AG04450 (cell line): Measurements from ENCODE around the gene SNX30. TPM values are rescaled to one million over a fixed set of nuclear protein-coding genes. Genes with fewer than 3 reads are reported as not detected.

Experiments used
- CTCF ChIA-PET: fragments of 300-600, 350-600 bp; formaldehyde crosslinking; extraction: SDS; loops from one replicate; lab custom pipeline; 2022; ENCODE audit warnings: antibody characterized with exemption, inconsistent platforms; lab: Charles Lee
- POLR2A ChIA-PET: fragments of 350-600 bp; formaldehyde crosslinking; extraction: SDS; loops from one replicate; lab custom pipeline; 2021; ENCODE audit warnings: antibody characterized with exemption, inconsistent platforms; lab: Yijun Ruan, JAX
- DNase-seq: peaks from one replicate; pipeline ENCODE4 v3.0.0-alpha.2; 2011; ENCODE audit warnings: low read depth, low spot score
- H3K27ac ChIP-seq: one replicate; pipeline ENCODE4 v1.5.1; 2012; ENCODE audit warnings: low read depth, low read length, control low read depth
- H3K27me3 ChIP-seq: one replicate; pipeline ENCODE4 v1.6.0; 2012; ENCODE audit warnings: low read length; ENCODE audit not compliant: control insufficient read depth, insufficient read depth
- H3K4me3 ChIP-seq: 2 replicates; pipeline ENCODE4 v1.5.1; 2011; ENCODE audit warnings: mild to moderate bottlenecking, low read depth, low read length, control low read depth
- H3K9me3 ChIP-seq: 2 replicates; pipeline ENCODE4 v1.5.1; 2012; ENCODE audit warnings: low read length; ENCODE audit not compliant: control insufficient read depth, insufficient read depth
- polyA plus RNA-seq: library from polyadenylated mRNA; depleted of rRNA; stranded (reverse); fragments of >200 nt; gene quantifications from 2 replicates; pipeline ENCODE4 v1.2.3, GENCODE V29; 2011
- TF ChIP-seq, protein P1 (sequence below): IDR thresholded peaks from 2 replicates; pipeline ENCODE4 v1.5.1; 2011; ENCODE audit warnings: low read depth, low read length, control low read depth, inconsistent platforms

The SNX30 gene
- polyA plus RNA-seq, 1 experiment, result 11.5 TPM

DNA sequence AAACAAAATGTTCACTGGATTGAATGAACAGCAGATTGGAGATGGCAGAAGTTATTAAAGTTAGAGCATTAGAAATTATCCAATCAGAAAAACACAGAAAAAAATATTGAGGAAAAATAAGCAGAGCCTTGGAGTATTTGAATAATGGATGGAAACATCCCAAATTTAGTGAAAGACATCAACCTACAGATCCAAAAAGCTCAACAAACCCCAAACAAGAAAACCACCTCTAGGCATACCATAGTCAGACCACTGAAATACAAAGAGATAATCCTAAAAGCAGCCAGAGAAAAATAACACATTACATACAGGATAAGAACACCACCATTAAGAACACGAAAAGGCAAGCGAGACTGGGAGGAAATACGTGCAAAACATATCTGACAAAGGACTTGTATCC is 37.9 kb upstream of the SNX30 start:
- ChIA-PET CTCF (interaction anchor here (0.6 to 2.3 kb wide), 4 partner anchors 269 to 627 kb away, joined by 3 to 8 read pairs (median 5); no protein-coding TSS in a partner anchor), POLR2A (no interaction called here)
- Histone ChIP-seq H3K9me3 (no peaks in the 10 kb centered on the region; the same call in 1 of the 2 replicates), H3K27me3 (no peaks in the 10 kb centered on the region), H3K27ac (no peak overlapping the region), H3K4me3 (no peak overlapping the region)
- TF ChIP-seq, protein P1, sequence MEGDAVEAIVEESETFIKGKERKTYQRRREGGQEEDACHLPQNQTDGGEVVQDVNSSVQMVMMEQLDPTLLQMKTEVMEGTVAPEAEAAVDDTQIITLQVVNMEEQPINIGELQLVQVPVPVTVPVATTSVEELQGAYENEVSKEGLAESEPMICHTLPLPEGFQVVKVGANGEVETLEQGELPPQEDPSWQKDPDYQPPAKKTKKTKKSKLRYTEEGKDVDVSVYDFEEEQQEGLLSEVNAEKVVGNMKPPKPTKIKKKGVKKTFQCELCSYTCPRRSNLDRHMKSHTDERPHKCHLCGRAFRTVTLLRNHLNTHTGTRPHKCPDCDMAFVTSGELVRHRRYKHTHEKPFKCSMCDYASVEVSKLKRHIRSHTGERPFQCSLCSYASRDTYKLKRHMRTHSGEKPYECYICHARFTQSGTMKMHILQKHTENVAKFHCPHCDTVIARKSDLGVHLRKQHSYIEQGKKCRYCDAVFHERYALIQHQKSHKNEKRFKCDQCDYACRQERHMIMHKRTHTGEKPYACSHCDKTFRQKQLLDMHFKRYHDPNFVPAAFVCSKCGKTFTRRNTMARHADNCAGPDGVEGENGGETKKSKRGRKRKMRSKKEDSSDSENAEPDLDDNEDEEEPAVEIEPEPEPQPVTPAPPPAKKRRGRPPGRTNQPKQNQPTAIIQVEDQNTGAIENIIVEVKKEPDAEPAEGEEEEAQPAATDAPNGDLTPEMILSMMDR, result no peak
- no peak for DNase-seq

DNA sequence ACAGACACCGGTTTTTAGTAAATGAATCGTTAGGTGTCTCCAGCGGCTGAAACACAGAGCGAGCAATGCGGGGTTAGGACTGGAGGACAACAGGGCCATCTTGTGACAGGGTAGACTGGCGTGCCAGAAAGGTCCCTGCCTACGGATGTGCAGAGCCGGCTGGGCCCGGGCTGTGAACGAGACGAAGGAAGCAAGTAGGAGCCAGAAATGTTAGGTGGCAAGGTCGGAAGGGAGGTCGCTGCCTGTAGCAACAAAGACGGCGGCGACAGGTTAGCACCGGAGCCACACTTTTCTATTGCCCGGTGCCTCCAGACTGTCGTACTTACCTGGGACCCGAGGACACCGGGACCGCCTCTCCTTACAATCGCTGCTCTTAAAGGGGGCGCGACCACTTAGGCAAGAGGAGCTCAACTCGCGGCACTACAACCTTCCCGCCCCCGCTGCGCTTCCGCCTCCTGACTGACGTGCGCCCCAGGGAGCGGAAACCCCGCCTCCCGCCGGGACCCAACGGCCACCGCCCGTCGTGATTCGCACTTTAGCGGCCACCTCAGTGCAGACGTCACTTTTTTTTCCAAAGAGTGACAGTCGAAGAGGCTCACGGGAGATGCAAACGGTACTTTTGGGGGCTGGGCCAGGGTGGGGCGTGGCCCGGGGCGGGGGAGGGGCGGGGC is 32.8 kb upstream of the SNX30 start, which contains the start of gene INIP:
TSS of gene INIP (minus strand) at position 457 of the 671 bp plus-strand sequence. CDS start 1,632 bp downstream, outside the sequence.
- ChIA-PET CTCF (interaction anchor here (0.6 to 2.3 kb wide), 8 partner anchors 12 to 1758 kb away, joined by 3 to 8 read pairs (median 4); partner anchors contain the start of genes HSDL2 and PTBP3), POLR2A (interaction anchor here (0.6 to 1.8 kb wide), 6 partner anchors 33 to 338 kb away, joined by 3 to 8 read pairs (median 4); partner anchors contain the start of genes KIAA1958 and SNX30)
- TF ChIP-seq, protein P1, result no peak
- Histone ChIP-seq H3K9me3 (no peaks in the 10 kb centered on the region; the same call in 1 of the 2 replicates), H3K27ac (peak within 1 kb of the TSS; percentile 47), H3K4me3 (peak within 1 kb of the TSS; percentile 95), H3K27me3 (no peaks in the 10 kb centered on the region)
- DNase-seq, result peak; percentile 84

DNA sequence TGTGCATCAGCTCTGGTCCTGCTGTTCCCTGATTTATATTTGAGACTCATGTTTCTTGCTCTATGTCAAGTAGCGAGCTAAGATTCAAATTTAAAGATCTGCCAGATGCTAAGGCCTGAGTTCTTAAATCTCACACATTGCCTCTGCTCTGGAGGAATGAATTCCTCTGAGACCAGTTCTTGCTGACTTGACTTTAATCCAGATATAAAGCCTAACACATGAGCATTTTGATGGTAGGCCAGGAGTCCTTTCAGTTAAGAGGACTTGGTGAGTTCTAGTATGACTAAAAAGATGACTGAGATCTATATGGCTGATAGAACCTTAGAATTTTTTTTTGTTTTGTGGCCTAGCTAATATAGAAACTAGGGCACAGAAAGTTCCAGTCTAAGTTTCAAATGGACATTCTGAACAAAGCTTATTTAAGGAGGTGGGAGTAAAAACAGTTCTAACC is 31.3 kb upstream of the SNX30 start:
- Histone ChIP-seq H3K9me3 (no peaks in the 10 kb centered on the region; the same call in 1 of the 2 replicates), H3K4me3 (no peak overlapping the region), H3K27me3 (no peaks in the 10 kb centered on the region), H3K27ac (no peak overlapping the region)
- ChIA-PET CTCF (interaction anchor here (2.3 kb wide), 2 partner anchors 74 to 183 kb away, joined by 7 to 8 read pairs; no protein-coding TSS in a partner anchor), POLR2A (interaction anchor here (0.7 kb wide), 1 partner anchor 32 kb away, joined by 3 read pairs; no protein-coding TSS in a partner anchor)
- no peak for DNase-seq
- TF ChIP-seq, protein P1, result no peak

DNA sequence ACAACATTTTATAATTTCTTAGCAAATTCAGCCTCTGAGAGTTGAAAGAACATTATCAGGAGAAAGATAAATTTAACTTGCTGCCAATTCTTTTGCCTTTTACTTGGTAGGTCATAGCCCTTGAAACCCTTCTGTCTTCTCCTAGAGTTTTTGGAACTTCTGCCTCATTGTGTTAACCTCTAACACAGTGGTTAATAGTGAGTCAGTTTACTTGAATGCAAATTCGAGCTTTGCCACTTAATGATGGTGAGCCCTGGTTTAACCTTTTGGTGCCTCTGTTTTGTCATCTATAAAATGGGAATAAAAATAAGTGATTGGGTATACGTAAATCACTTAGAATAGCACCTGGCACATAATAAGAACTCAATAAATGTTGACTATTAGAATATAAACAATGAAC is 30.9 kb upstream of the SNX30 start:
- POLR2A ChIA-PET, result interaction anchor here (0.7 kb wide), 1 partner anchor 31 kb away, joined by 3 read pairs; no protein-coding TSS in a partner anchor
- H3K27ac ChIP-seq, result no peak overlapping the region
- DNase-seq, result no peak

More for the DNA sequence above, 30.9 kb upstream of the SNX30 start:
- Histone ChIP-seq H3K4me3 (no peak overlapping the region), H3K9me3 (no peaks in the 10 kb centered on the region; the same call in 1 of the 2 replicates), H3K27me3 (no peaks in the 10 kb centered on the region)
- CTCF ChIA-PET, result interaction anchor here (2.3 kb wide), 2 partner anchors 73 to 183 kb away, joined by 7 to 8 read pairs; no protein-coding TSS in a partner anchor
- TF ChIP-seq, protein P1, result no peak
